ENCODE data around the gene SIGLEC11.

GRCh38 chr19:49984491-49984890, 23.5 kb upstream of the SIGLEC11 start:
- TF ChIP-seq CTCF (IDR thresholded peaks at IDR 0.05) (no peak), POLR2A (IDR thresholded peaks at IDR 0.05) (no peak)

All from adrenal gland (tissue), 5 donors.